Inflammatory macrophage treated with lipopolysaccharide for 4 hours (primary cell): ENCODE results near the gene S100A12.
"Not testable (repeated sequence)": the region's sequence is repeated elsewhere in the genome, so short reads cannot be mapped to it uniquely, and the experiment has no call there.

ENCODE experiments used
- DNase-seq: peaks from one replicate; pipeline ENCODE4 v3.0.0-alpha.2; 2020

The S100A12 gene

DNA sequence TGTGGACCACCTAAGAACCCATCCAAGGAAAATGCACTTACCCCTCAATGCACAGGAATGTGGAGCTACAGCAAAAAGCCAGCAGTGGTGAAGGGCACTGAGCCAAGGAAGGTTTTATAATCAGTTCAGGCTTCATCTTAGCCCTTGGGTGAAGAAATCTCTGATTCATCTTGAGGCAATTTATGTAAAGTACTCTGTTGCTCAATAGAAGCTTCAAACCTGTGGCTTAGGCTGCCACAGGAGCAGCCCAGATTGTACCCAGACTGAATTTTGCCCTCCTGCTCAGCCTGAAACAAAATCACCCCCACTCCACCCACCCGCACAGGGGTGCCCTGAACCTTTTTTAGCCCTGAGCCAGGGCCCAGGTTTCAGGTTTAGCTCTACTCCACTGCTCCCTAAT lies at the start of gene S100A12:
TSS of gene S100A12 (minus strand) at position 111 of the 400 bp plus-strand sequence. CDS start 1,029 bp downstream, outside the sequence.
- peak; percentile 93 for DNase-seq

GRCh38 chr1:153422450-153423068 lies 47.1 kb upstream of the S100A12 start:
- DNase-seq: peak; percentile 56

DNA sequence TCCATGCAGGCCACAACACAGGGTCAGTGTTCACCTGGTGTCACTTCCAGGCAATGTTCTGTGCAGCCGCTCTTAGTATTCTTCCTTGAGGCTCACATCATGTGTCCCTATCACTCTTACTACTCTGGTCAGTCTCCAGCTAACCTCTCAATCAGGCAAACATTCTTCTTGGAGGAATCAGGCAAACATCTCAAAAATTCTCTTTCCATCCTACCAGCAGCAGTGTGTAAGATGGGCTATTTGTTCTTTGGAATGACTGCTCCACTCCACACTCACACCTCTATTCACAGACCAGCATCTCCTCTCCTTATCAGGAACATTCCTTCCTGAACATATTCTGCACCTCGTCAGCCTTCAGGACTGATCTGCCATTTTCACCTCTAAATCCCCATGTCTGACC lies 44.9 kb upstream of the S100A12 start:
- DNase-seq: no peak

- not testable (repeated sequence) for DNase-seq
Observed at GRCh38 chr1:153419436-153419793, 44.0 kb upstream of the S100A12 start.

DNA sequence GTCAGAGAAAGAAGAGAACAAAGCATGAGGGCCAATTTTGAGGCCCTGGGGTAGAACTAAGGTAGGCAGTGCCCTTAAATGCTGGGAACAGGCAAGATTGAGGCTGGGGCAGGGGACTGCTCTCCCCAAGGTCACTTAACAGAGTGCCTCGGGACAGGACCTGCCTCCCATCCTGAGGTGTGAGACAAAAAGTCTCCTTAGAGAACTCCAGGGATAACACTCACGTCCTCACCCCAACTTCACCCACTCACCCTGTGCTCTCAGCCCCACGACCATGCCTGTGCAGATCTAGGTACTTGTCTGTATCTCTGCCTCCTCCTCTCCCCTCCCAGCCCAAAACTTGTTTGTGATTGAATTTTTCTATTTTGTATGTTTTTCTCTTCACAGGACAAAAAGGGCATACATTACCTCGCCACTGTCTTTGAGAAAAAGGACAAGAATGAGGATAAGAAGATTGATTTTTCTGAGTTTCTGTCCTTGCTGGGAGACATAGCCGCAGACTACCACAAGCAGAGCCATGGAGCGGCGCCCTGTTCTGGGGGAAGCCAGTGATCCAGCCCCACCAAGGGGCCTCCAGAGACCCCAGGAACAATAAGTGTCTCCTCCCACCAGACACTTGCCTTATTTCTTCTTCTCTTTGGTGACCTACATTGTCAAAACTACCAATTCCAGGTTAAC lies 43.5 kb upstream of the S100A12 start:
- DNase-seq: not testable (repeated sequence)

GRCh38 chr1:153417136-153417888 lies 41.9 kb upstream of the S100A12 start:
- DNase-seq: no peak

DNA sequence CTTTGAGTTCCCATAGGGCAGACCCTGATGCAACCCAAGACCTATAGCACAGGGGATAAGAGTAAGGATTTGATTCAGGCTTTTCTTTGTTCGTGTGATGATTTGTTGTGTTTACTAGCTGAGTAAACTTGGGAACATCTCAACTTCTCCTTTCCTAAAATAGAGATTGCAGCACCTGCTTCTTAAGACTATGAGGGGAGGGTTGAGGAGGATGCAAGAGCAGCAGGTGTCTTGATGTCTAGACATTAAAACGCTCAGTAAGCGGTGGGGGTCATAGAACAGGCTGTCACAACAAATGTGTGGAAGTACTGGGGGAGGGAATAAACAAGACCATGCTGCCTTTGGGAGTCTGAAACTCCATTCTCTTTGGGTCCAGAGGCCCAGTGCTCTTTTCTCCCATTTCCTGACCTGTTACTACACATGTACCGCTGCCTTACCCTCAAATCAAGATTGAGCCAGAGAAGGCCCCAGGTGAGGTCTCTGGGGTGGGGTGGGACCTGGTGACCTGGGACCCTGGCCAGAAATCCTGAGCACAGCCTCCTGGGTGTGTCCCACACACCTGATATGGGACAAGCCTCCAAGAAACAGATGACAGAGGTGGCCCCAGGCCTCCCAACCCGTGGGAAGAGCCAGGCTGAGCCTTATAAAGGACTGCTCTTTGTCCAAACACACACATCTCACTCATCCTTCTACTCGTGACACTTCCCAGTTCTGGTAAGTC lies 40.6 kb upstream of the S100A12 start, which contains the start of gene S100A7A:
TSS of gene S100A7A (plus strand) at position 671 of the 721 bp plus-strand sequence. CDS start 1,563 bp downstream, outside the sequence.
- DNase-seq: no peak

DNA sequence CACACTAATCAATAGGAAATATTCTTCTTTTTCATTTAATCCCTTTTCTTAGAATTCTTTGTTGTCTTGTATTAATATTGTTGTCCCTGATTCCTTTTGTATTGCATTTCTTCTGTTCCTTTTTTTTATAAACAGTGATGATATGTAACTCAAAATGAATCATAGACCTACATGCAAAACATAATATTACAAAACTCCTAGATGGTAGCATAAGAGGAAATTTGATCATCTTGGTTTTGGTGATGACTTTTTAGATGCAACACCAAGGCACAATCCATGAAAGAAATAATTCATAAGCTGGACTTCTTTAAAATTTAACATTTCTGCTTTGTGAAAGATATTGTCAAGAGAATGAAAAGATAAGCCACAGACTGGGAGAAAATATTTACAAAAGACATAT lies 38.5 kb upstream of the S100A12 start:
- DNase-seq: peak; percentile 77

DNA sequence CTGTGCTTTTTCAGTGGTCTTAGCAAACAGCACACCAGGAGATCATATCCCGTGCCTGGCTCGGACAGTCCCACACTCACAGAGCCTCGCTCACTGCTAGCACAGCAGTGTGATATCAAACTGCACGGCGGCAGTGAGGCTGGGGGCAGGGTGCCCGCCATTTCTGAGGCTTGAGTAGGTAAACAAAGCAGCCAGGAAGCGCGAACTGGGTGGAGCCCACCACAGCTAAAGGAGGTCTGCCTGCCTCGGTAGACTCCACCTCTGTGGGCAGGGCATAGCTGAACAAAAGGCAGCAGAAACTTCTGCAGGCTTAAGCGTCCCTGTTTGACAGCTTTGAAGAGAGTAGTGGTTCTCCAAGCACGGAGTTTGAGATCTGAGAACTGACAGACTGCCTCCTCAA lies 31.9 kb upstream of the S100A12 start:
- not testable (repeated sequence) for DNase-seq

DNA sequence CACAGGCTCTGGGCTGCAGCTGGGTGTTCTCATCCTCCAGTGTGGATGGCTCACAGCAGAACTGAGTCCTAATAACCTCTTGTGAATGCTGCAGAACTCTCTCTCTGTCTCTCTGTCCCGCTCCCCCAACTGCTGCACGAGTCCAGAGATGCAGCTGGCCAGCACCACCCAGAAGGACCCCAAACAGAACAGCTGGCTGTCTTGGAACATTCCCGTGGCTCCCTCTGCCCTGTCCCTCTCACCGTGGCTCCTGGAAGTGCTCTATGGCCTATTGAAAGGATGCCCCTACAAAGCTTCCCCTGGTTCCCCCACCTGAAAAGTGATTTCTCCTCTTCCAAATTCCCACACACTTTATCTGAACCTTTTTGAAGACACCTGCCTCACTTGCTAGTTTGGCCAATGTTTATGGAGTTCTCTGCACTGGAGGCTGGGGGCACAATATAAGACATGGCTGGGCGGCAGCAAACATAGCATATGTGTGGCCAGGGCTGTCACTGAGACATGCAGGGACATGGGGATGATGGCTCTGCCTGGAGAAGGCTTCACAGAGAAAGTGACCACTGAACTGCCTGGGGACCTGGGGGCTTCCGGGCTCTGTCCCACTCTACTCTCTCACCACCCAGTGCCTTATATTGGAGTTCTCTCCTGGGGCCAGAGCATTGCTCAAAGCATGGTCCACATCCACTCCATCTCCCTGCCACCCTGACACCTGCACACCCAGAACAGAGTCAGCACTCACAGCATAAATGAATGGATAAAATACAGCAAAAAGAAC lies 30.6 kb upstream of the S100A12 start:
- DNase-seq: not testable (repeated sequence)

DNA sequence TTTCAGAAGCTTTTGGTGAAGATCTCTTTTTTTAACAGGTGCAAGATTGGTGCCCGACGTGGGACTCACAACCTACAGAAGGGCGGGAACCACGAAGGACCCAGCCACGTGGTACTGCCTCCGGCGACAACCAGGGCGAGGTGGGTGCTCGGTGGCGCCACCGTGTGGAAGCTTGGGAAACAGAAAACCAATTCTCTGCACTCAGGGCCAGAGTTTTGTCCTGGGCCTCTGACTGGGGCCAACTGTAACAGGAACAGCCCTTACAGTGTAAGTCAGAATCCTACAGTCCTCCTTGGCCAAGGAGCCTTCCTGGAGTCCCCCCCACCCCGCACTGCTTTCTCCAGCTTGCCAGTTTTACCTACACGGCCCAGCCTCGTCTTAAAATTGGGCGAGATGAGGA lies 29.3 kb upstream of the S100A12 start:
- DNase-seq: peak; percentile 67

DNA sequence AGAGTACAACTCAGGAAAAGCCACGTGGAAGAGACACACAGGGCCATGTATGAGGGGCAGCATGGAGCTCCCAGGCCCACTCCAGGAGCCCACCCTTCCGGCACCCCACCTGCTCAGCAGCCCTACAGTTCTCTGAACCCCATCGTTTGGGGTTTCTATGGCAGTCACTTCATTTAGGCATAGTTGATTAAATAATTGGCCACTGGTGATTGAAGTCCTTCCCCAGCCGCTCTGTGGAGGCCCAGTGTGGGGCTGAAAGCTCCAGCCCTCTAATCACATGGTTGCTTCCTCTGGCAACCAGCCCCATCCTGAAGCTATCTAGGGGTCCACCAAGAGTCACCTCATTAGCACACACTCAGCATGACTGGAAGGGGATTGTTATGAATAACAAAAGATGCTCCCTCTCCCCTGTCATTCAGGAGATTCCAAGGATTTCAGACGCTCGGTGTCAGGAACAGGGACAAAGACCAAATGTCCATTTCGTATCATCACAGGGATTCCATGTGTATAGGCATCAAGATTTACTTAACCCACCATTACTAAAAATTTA lies 28.7 kb upstream of the S100A12 start:
- no peak for DNase-seq

DNA sequence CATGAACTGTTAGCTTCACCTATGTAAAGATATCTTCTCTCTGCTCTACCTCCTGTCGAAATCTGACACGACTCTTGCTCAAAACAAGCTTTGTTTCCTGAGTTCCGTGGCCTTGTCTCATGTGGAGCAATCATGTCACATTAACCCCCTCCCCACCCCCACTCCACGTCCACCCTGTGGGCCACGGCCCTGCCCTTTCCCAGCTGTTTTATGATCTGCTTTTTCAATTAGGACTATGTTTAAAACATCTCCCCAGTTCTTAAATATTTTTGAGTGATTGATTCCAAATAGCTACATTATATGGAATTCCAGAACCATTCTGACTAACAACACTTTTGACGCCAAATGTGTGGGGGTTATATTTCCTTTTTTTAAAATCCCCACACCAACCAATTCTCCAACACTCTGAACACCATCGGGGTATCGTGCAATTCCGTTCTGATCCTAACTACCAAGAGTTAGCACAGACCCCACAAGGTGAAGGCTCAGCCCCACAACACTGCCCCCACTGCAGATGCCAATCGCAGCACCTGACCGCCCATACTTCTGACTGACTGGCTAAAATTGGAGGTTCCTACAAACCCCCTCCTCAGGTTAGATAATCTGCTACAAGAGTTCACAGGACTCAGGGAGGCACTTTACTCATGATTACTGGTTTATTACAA lies 28.1 kb upstream of the S100A12 start:
- peak; percentile 12 for DNase-seq

DNA sequence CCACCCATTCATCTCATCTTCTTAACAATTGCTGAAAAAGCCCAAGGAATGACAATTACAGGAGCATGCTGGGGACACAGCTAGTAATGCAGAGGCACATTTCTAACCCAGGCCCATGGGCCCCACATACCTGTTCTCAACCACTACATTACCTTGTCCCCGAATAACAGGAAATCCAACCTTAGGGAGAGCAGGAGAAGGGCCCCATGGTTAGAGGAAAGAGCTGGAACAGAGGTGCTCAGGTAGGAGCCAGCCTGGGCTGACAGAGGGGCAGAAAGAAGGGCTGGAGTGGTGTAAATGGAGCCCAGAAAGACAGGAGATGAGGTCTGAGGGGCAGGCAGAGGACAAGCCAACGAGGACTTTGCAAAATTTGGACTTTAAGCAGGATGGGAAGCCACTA lies 26.8 kb upstream of the S100A12 start:
- no peak for DNase-seq

- DNase-seq: no peak
Observed at GRCh38 chr1:153401461-153401860, 26.0 kb upstream of the S100A12 start.

- DNase-seq: no peak
Observed at GRCh38 chr1:153400244-153400643, 24.8 kb upstream of the S100A12 start.

- DNase-seq: no peak
Observed at GRCh38 chr1:153399401-153400055, 24.1 kb upstream of the S100A12 start.

- no peak for DNase-seq
Observed at GRCh38 chr1:153397924-153398651, 22.7 kb upstream of the S100A12 start.

GRCh38 chr1:153397051-153397923 lies 21.9 kb upstream of the S100A12 start:
- no peak for DNase-seq
